Dermis blood vessel endothelial cell (primary cell): Measurements from ENCODE around the gene GABRB1. TPM values are rescaled to one million over a fixed set of nuclear protein-coding genes. Genes with fewer than 3 reads are reported as not detected.

Experiments
- DNase-seq: peaks from one replicate; pipeline ENCODE4 v3.0.0; 2010
- total RNA-seq: library from RNA; depleted of rRNA; stranded (reverse); fragments of >200 nt; gene quantifications from 2 replicates; pipeline ENCODE4 v1.2.3, GENCODE V29; 2014

Gene GABRB1
- total RNA-seq, 1 donor from 2014 or later, result not detected

DNA sequence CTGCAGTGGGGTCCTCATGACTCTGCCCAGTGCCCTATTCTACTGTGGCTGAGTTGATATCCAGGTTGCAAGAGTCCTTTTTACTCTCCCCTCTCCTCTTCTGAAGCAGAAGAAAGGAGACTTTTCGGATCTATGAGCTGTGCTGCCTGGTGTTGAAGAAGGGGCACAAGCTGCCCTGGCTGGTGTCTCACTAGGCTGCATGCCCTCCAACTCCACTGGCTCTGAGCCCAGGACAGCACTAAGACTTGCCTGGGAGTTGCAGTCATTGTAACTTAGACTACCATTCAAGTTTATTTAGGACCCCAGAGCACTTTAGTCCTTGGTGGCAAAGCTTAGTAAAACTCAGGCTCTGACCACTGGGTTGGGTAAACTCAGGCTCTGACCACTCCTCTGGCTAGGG lies 89.4 kb downstream of the GABRB1 start:
- DNase-seq, result no peak

DNA sequence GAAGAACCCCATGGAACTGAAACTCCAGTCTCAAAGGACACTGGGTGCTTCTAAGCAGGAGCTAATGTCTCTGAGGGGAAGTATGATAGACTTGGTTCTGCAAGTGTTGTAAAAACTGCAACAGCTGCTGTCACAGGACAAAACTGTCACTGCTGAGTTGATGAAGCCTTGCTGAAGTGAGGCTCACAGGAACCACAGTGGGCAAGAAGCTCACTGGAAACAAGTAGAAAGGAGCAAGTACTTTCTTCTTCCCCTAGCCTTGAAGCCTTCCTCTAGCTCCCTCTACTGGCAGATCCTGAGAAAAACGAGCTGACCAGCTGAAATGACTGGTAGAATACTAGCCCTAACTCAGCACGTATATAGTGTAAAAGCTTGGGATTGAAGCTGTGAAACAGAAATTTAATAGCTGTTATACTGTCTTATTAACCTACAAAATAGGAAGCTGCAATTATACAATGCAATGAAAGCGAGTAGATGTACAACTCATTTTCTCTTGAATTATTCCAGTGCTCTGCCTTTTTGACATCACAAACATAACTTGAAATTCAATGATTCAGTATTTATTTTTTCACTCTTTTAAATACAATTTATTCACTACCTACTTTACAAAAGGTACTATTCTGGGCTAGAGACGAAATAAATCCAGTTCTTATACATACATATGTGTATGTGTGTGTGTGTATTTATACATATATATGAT lies 91.4 kb downstream of the GABRB1 start:
- DNase-seq, result peak; percentile 86

DNA sequence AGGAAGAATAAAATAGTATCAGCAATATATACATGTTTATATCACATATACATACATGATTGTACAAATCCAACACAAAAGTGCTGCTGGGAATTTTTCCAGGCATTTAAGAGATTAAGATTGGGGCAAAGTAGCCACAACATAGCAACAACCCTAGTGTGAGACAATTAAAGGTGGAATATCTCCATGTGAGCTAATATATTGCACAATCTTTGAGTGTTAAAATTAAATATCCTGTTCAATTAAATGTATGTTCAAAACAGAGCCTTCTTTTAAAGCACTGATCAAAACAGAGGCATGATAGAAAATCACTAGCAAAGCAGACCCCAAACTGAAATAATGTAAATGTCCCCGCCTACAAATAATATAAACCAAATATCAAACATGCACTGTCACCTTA lies 97.6 kb downstream of the GABRB1 start:
- no peak for DNase-seq

DNA sequence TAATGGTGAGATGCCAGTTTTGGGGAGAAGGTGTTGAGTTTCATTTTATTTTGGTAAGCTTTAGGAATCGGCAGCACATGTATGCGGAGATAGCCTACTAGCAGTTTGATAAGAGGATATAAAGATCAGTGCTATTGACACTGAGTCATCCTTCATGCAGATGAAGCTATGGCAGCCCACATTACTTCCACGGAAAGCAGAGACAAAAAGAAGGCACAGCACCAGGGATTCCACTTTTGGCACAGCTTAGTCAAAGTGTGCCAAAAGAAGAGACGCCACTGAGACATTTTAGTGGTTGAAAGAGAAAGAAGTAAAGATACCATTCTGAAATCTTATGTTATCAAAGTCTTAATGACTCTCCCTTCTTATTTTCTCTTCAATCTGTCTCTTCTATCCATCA lies 103.8 kb downstream of the GABRB1 start:
- no peak for DNase-seq

DNA sequence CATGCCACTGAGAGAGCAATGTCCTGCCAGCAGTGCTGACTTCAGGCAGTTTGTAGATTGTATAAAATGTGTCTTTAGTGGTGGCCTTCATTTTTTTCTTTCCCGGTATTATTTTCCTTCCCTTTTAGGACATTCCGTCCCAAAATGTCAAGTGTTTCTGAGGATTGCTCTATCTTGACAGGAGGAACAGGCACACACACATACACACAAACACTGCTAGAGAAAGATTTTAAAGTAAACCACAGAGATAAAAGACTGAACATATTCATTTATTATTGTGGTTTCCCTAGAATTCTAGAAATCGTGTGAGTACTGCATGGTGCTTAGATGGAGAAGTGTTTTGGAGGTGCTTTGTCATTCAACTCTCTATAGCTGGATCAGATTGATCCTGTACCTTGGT lies 111.9 kb downstream of the GABRB1 start:
- DNase-seq, result no peak

DNA sequence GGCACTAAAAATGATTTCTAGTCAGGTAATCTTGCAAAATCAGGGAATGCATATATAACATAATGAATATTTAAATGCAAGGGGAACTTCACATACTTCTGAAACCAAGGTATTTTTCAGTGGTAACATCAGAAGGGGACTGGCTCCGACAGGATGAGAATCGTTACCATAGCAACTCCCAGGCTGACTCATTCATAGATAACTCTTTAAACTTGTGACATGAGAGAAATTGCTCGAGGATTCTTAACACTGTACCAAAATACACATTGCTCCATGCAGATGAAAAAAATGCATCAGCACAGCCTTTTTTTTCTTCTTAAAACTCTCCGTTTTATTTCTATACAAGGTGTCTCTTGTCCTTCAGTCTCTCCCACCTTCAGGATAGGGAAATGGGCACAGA lies 114.3 kb downstream of the GABRB1 start:
- DNase-seq, result peak; percentile 2

DNA sequence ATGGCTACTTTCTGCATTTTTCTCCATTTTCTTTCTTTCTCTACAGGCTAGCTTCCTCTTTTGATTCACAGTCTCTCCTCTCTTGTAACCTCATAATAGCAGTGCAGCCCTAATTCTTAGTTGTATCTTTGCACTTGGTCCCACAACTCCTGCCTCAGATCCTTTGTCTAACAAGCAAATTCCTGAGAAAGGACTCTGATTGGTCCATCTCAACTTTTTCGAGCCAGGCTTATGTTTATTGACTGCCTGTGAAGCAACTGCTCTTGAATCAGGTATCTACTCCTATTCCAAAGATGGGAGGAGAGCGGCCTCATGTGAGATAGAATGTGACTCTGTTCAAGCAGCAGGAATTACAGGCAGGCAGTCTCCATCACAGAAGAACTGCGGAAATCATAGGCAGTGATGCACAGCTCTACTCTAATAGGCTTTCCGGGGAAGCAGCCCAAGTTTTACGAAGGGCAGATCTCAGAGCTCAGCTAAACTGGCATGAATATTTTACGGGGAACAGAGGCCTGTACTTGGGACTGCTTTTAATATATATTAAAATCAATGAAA lies 123.5 kb downstream of the GABRB1 start:
- DNase-seq, result no peak

DNA sequence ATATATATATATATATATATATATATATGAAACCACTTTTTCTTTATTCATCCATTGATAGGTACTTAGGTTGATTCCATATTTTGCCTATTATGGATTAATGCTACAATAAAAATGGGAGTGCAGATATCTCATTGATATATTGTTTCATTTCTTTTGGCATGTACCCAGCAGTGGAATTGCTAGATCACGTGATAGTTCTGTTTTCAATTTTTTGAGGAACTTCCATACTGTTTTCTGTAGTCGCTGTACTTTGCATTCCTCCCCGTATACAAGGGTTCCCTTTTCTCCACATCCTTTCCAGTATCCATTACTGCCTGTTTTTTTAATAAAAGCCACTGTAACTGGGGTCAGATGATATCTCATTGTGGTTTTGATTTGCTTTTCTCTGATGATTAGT lies 124.6 kb downstream of the GABRB1 start:
- no peak for DNase-seq

DNA sequence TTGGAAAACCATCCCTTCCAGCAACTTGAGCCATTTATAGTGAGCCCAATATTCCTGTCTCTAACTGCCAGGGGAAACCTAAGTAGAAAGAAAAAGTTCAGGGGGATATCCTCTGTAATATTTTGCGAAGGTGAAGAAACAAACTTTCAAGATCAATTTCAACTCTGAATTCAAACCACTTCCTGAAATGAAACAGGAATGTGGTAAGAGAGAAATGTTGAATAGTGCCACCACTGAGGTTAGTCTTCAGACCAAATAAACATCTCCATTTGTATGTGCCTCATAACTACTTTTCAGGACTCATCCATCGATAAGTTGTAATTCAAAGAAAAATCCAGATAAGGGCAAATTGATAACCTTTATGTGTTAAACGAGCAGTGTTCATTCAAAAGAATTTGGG lies 128.7 kb downstream of the GABRB1 start:
- no peak for DNase-seq

DNA sequence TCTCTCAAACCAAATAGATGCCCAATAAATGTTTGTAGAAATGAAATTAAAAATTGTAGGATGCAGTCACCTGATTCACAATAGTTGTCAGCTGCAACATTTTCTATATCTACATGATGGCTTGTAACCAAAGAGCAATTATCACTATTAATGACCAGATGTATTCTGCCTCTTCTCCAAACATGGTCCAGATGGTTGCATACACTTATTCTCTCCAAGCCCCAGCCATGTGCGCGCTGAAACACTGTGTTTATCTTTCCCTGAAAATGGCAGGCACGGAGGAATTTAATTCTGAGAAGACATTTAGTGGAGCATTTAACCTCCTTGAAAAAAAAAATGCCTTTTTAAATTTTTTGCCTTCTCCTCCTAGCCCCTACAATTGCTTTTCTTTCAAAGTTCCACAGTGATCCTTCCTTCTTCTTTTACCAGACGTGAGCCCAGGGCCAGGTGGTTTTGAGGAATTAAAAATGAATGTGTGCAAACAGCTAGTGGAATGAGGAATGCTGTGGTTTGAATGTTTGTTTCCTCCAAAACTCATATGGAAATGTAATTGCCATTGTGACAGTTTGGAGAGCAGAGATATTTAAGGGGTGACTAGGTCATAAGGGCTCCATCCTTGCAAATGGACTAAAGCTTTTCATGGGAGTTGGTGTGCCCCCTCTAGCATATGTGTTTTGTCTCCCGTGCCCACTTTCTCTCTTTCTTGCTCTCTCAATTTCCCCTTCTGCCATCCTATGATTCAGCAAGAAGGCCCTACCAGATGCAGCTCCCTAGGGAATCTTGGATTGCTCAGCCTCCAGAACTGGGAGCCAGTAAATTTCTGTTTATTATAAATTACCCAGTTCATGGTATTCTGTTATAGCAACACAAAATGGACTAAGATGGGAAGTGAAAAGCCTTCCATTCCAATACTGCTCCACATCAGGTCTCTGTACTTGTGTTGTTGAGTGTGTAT lies 136.0 kb downstream of the GABRB1 start:
- no peak for DNase-seq

DNA sequence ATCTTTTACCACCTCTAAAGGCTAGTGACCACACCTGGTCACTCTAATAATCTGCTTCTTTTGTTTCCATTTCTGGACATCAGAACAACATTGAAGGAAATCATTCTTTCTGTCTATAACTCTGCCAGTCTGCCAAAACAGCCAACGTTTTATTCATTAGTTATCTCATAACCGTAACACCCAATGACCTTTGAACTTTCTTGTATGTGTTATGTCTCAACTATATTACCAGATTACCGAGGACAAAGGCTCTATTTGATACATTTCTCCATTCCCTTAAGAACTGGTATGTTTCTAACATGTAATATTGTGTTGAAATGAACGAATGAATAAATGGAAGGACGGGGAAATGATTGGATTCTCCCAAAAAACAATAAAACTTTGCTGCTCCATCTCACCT lies 152.7 kb downstream of the GABRB1 start:
- DNase-seq, result no peak

DNA sequence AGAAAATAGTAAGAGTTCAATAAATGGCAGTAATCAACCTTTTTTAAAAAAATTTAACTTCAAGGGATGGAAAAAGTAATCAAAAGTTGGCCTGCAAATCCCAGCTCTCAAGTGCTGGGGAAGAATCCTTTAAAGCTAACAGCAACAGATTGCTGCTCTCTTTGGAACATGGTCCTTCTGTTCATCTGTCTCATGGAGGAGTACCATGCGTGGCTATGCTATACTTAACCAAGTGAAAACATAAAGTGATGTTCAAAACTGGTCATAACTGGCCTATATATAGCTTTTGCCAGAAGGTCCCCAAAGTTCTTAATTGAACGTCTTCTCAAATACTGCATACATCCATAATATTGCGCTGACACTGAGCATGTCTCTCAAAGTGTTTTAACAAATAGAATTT lies 154.4 kb downstream of the GABRB1 start:
- DNase-seq, result no peak

DNA sequence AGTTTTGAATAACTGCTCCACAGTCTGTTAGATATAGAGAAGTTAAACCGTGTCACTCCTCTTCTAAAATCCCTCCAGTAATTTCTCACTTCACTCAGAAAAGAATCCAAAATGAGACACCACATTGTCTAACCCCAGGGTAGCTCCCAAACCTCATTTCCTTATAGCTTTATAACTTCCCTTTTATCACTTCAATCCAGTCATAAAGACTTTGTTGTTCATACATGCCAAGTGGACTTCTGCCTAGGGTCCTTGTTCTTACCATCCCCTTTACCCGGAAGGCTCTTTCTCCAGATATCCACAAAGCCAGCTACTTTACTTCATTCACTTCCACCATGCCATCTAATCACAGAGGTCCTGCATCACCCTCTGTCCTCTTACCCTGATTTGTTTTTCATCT lies 156.2 kb downstream of the GABRB1 start:
- DNase-seq, result no peak

DNA sequence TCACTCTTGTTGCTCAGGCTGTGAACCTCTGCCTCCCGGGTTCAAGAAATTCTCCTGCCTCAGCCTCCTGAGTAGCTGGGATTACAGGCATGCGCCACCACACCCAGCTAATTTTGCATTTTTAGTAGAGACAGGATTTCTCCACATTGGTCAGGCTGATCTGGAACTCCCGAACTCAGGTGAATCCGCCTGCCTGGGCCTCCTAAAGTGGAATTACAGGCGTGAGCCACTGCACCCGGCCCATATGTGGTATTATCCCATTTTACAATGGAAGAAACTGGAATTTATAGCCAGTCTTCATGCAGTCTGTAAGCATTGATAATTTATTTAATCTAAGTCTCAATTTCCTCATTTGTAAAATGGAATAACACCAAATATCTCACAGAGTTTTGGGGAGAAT lies 161.8 kb downstream of the GABRB1 start:
- no peak for DNase-seq

DNA sequence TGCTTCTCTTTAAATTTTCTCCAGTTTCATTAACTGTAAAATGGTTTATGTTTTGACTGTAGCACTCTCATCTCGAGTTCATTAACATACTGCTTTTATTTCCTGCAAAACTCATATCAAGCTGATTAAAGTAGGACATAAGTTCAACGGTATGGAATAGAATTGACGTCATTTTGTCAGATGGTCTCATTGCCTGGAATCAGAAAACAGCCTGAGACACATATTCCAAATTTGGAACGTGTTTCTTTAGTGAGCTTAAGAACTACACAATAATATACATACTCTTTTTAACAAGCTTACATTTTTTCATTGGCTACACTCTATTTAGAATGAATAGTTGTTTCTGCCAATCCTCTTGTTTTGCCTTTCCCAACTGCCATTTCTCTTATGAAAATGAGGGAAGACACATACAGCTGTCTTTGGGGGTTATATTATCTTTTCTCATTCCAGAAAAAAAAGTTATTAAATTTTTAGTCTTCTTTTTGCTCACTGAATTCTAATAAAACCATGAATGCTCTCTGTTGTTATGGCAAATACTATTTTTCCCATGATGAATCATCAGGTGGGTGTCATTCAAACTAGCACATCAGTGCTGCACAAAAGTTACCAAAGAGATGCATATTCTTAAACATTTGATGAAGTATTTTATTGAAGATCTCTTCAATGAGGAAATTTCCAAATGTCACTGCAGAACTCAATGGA lies 162.8 kb downstream of the GABRB1 start:
- no peak for DNase-seq

DNA sequence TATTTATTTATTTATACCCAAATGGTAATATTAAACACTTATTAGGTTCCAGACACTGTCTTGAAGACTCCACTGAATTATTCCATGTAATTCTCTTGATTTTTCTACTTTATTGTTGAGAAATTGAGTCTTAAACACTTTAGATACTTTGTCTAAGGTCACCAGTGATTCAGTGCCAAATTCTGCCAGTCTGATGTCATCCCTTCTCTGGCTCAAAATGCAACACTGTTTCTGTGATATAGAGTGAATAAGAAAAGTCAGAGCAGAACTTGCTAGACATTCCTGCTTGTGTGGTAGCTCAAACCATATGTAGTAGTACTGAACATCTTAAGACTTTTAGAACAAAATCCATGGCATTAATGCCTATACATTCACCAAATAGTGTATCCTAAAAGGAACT lies 164.3 kb downstream of the GABRB1 start:
- DNase-seq, result no peak

DNA sequence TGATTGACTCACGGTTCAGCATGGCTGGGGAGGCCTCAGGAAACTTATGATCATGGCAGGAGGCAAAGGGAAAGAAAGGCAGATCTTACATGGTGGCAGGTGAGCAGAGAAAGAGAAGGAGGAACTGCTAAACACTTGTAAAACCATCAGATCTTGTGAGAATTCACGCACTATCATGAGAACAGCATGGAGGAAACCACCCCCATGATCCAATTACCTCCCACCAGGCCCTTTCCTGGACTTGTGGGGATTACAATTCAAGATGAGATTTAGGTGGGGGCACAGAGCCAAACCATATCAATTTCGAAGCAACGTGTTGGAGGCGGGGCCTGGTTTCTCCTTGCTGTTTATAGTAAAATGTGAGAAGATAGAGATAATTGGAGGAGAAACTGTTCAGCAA lies 167.4 kb downstream of the GABRB1 start:
- no peak for DNase-seq

DNA sequence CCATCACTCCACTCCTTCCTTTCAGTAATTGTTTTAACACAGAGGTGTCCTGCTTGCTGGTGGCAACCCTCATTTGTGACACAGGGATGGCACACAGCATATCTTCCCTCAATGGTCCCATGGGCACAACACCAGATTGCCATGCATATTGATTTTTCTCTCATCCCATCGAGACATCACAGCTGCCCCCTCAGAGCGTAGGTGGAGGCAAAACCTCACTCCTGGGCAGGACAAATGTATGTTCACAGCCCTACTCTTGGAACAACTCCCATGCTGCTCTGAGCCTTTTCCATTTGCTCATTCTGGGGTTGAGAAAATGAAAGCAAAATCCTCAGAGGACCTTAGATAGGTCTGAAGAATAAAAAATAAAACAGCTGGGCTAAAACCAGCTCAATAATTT lies 172.2 kb downstream of the GABRB1 start:
- DNase-seq, result no peak

DNA sequence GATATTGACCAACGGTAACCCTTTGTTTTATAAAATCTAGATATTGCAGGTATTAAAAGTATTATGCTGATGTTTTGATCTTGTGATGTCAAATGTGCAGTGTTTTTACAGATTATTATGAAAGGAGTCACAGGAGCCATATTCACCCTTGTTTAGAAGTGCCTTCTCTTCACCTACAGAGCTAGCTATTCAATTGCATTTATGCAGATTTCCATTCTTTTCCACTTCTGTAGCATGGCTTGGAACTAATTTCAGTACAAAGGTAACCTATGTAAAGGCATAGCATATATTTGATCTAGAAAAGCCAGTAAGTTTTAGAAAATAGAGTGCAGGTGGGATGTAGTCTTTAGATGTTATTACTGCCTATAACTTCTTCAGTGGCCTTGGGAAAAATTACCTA lies 176.2 kb downstream of the GABRB1 start:
- no peak for DNase-seq

DNA sequence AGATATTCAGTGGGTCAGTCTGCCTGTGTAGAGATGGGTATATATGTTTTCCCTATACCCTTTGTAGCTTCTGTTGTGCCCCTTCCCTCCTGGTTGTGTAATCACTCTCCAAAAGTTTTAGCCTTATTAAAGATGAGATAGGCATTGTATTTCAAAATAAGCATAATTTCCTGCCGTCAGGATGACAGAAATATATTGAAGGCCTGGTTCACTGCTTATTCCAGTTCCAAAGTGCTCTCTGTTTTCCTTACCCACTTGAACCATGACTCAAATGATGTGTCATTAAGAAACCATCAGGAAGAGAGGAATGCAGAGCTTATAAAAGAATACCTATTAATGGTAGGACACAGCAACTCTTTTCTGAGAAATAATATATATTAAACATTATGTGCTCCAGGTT lies 178.5 kb downstream of the GABRB1 start:
- DNase-seq, result no peak

DNA sequence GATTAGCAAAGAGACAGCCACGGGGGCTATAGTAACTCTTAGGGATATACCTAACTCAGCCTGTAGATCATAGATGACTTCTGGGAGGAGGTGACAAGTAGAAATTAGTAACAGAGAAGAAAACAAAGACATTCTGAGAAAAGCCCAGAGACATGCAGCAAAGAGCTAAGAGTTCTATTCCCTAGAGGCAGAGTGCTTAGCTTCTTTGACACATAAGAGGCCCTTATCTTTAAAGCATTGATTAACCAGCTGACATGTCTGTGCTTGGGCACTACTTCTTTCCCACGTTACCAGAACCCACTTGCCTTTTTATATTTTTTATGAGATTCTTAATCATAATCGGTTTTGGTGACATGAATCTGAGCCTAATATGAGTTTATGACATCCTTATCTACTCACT lies 179.5 kb downstream of the GABRB1 start:
- no peak for DNase-seq

DNA sequence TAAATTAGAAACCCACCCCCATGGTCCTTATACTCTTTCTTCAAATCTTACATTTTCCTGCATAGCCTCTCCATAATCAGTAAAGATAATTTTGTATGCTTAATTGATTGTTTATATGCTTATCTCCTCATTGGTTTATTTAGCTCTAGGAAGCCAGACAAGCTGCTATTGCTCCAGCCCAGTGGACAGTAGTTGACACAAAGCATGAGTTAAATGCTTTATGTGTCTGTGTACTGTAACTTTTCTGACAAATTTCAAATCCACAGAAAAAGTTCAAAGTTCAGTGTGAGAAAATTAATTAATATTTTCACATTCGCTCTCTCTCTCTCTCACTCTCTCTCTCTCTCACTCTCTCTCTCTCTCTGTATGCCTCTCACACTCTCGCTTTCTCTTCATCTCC lies 181.7 kb downstream of the GABRB1 start:
- DNase-seq, result no peak

DNA sequence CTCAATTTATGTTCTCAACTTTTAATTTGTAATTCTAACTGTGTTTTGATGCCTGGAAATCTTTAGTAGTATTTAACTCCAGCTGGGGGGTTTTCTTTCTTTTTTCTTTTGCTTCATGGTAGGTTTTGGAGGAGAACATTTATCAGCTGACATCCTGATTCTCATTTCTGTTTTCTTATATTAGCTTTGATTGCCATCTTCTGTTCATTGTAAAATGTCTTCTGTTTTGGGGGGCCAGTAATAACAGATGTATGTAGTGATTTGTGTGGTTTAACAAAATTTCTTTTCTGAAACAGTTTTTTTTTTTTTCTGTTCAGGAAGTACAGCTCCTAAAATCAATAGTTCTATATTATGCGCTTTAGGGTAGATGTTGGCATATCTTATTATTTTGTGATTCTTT lies 182.2 kb downstream of the GABRB1 start:
- DNase-seq, result no peak
